HCT116 (cell line): Measurements from ENCODE around the gene CHCHD3. TPM values are rescaled to one million over a fixed set of nuclear protein-coding genes. Genes with fewer than 3 reads are reported as not detected.
A peak's percentile ranks its signal among the peaks of the same experiment; 100 is the strongest.
"Not testable (repeated sequence)": the region's sequence is repeated elsewhere in the genome, so short reads cannot be mapped to it uniquely, and the experiment has no call there.

Experiments used
- ATAC-seq: fragments of 200-7000 bp; cut with Tn5 transposase; 2 replicates; pipeline ENCODE4 v1.9.1; 2020; ENCODE audit warnings: mild to moderate bottlenecking, moderate library complexity
- BruUV-seq: library from RNA; stranded (reverse); fragments of 400-500 nt; replicated peaks from 2 replicates; lab custom pipeline; 2021; lab: Mats Ljungman, UMichigan
- CTCF ChIA-PET: fragments of 300-600 bp; sonication (Branson Sonifier 250); formaldehyde crosslinking; loops from one replicate; lab custom pipeline; 2021; ENCODE audit warnings: antibody characterized with exemption; lab: Charles Lee
- POLR2A ChIA-PET: fragments of 300-600, 350-600 bp; sonication (Branson Sonifier 250); formaldehyde crosslinking; loops from one replicate; lab custom pipeline; 2021; ENCODE audit warnings: antibody characterized with exemption; lab: Charles Lee
- RAD21 ChIA-PET, 2 experiments: fragments of 300-600 bp; sonication (Branson Sonifier 250); formaldehyde crosslinking; loops; one replicate each; lab custom pipeline; 2023; ENCODE audit warnings: low total read pairs in 2 of 2; ENCODE audit not compliant: uncharacterized antibody in 2 of 2, unreplicated experiment in 2 of 2, low non-redundant PET in 1 of 2; lab: Charles Lee
- DNase-seq: peaks from one replicate; pipeline ENCODE4 v3.0.0-alpha.2; 2010; ENCODE audit warnings: low read depth, low spot score
- H2AFZ ChIP-seq: fragments of 200-600 bp; shearing (Covaris generic), sonication (generic); 2 replicates; pipeline ENCODE4 v1.6.1; 2017; ENCODE audit warnings: low read depth, mixed run types, mixed read lengths, antibody characterized with exemption, low read length; ENCODE audit not compliant: poor library complexity, severe bottlenecking
- H3K27ac ChIP-seq: 2 replicates; pipeline ENCODE4 v1.5.1; 2012; ENCODE audit warnings: low read depth, low read length
- H3K27me3 ChIP-seq: fragments of 200-600 bp; sonication (generic); 2 replicates; pipeline ENCODE4 v1.6.1; 2016; ENCODE audit warnings: mixed run types, low read length, mixed read lengths; ENCODE audit not compliant: insufficient read depth
- H3K36me3 ChIP-seq, 2 experiments: fragments of 200-500 bp in 1 of 2; fragments of 200-600 bp in 1 of 2; sonication (Bioruptor generic) in 1 of 2; sonication (generic) in 1 of 2; 2 replicates each; pipeline versions ENCODE4 v1.5.1 to v1.6.1; 2014 to 2016; ENCODE audit warnings: low read length in 2 of 2, inconsistent platforms in 1 of 2, mixed read lengths in 1 of 2, mixed run types in 1 of 2; ENCODE audit not compliant: insufficient read depth in 2 of 2, control insufficient read depth in 1 of 2
- H3K4me1 ChIP-seq, 2 experiments: fragments of 200-600 bp in 1 of 2; sonication (generic) in 1 of 2; 2 replicates each; pipeline versions ENCODE4 v1.5.1 to v1.6.1; 2012 to 2017; ENCODE audit warnings: low read length in 2 of 2, inconsistent platforms in 1 of 2, mild to moderate bottlenecking in 1 of 2, mixed read lengths in 1 of 2, mixed run types in 1 of 2, moderate library complexity in 1 of 2; ENCODE audit not compliant: insufficient read depth in 2 of 2, control insufficient read depth in 1 of 2
- H3K4me2 ChIP-seq: fragments of 200-600 bp; sonication (generic); 2 replicates; pipeline ENCODE4 v1.6.1; 2017; ENCODE audit warnings: mixed run types, low read length, mixed read lengths
- H3K4me3 ChIP-seq, 2 experiments: fragments of 200-600 bp in 1 of 2; sonication (generic) in 1 of 2; replicated peaks in 1 of 2; 2 replicates each; pipeline ENCODE4 v1.5.1; 2011 to 2016; ENCODE audit warnings: low read length in 2 of 2, control low read depth in 1 of 2, low read depth in 1 of 2, mild to moderate bottlenecking in 1 of 2, mixed read lengths in 1 of 2, mixed run types in 1 of 2
- H3K79me2 ChIP-seq: fragments of 200-600 bp; sonication (generic); 2 replicates; pipeline ENCODE4 v1.6.1; 2017; ENCODE audit warnings: mild to moderate bottlenecking, mixed run types, low read length, moderate library complexity, mixed read lengths; ENCODE audit not compliant: insufficient read depth
- H3K9ac ChIP-seq: fragments of 200-600 bp; sonication (generic); 2 replicates; pipeline ENCODE4 v1.6.1; 2016; ENCODE audit warnings: low read length, mixed read lengths
- H3K9me2 ChIP-seq: fragments of 200-600 bp; sonication (generic), shearing (Covaris generic); 2 replicates; pipeline ENCODE4 v1.6.1; 2017; ENCODE audit warnings: mixed run types, mild to moderate bottlenecking, moderate library complexity; ENCODE audit not compliant: insufficient read depth
- H3K9me3 ChIP-seq, 2 experiments: fragments of 200-500 bp in 1 of 2; fragments of 200-600 bp in 1 of 2; sonication (Bioruptor generic) in 1 of 2; sonication (generic) in 1 of 2; 2 replicates each; pipeline ENCODE4 v1.6.1; 2014 to 2017; ENCODE audit warnings: low read length in 2 of 2, mixed read lengths in 2 of 2, inconsistent platforms in 1 of 2, low read depth in 1 of 2, mild to moderate bottlenecking in 1 of 2, mixed run types in 1 of 2, moderate library complexity in 1 of 2; ENCODE audit not compliant: control insufficient read depth in 1 of 2, insufficient read depth in 1 of 2
- H4K20me1 ChIP-seq: fragments of 200-600 bp; sonication (generic), shearing (Covaris generic); 2 replicates; pipeline ENCODE4 v1.6.1; 2017; ENCODE audit warnings: mixed run types, mild to moderate bottlenecking, moderate library complexity; ENCODE audit not compliant: insufficient read depth
- CTCF ChIP-seq, 3 experiments: fragments of 200-600 bp in 1 of 3; sonication (generic) in 1 of 3; IDR thresholded peaks in 2 of 3; conservative IDR thresholded peaks in 1 of 3; 2 replicates each; pipeline ENCODE4 v1.5.1; 2012 to 2017; ENCODE audit warnings: low read depth in 2 of 3, low read length in 2 of 3, antibody characterized with exemption in 1 of 3, borderline replicate concordance in 1 of 3, control low read depth in 1 of 3, mild to moderate bottlenecking in 1 of 3, mixed read lengths in 1 of 3, mixed run types in 1 of 3, moderate library complexity in 1 of 3; ENCODE audit not compliant: insufficient read depth in 1 of 3
- RAD21 ChIP-seq: IDR thresholded peaks from 2 replicates; pipeline ENCODE4 v1.6.1; 2012; ENCODE audit warnings: low read depth, mild to moderate bottlenecking
- ZFX ChIP-seq: fragments of 450-650 bp; IDR thresholded peaks from 2 replicates; pipeline ENCODE4 v1.6.1; 2017
- intact Hi-C: fragments of 100-400 bp; cut with micrococcal nuclease; formaldehyde crosslinking; loops from 2 replicates; pipeline ENCODE4 v1.10.0; 2022
- total RNA-seq: library from RNA; stranded (reverse); gene quantifications from one replicate; pipeline ENCODE4 v1.2.1, GENCODE V29; 2021; ENCODE audit not compliant: unreplicated experiment

The CHCHD3 gene
- total RNA-seq, 1 experiment from 2014 or later = 73.5 TPM

GRCh38 chr7:132899833-132900232 is 182.1 kb downstream of the CHCHD3 start:
- Histone ChIP-seq H3K79me2 (no peaks in the 10 kb centered on the region), H3K4me2 (no peak overlapping the region), H3K27ac (no peak overlapping the region), H3K9ac (no peak overlapping the region), H3K36me3 (no peaks in the 10 kb centered on the region), H3K4me3 (no peak overlapping the region), H3K9me2 (no peaks in the 10 kb centered on the region), H3K9me3 (no peaks in the 10 kb centered on the region), H3K27me3 (no peaks in the 10 kb centered on the region), H2AFZ (no peak overlapping the region), H3K4me1 (no peaks in the 10 kb centered on the region), H4K20me1 (no peaks in the 10 kb centered on the region)
- POLR2A ChIA-PET = no interaction called here
- TF ChIP-seq RAD21 (peak; percentile 52), CTCF (IDR thresholded peaks at IDR 0.05 in 2 of 3, conservative IDR thresholded peaks at IDR 0.05 in 1 of 3; ENCODE audit: borderline replicate concordance in 1 of 3, insufficient read depth in 1 of 3, low read depth in 2 of 3, low read length in 2 of 3) (peak in 2 of 3 experiments; percentile 16 to 24; a peak in 1 of 6 replicates), ZFX (no peak)
- intact Hi-C loops = no loop called here
- DNase-seq (no peak), ATAC-seq (peak; percentile 34; the same call in 1 of the 2 replicates)
- RAD21 ChIA-PET = no interaction called here
- no TSS peak for BruUV-seq
- CTCF ChIA-PET = no interaction called here

- DNase-seq, H3K4me3 ChIP-seq, H3K4me2 ChIP-seq, H3K27me3 ChIP-seq, H2AFZ ChIP-seq, intact Hi-C loops, CTCF ChIA-PET, POLR2A ChIA-PET, H3K27ac ChIP-seq, H4K20me1 ChIP-seq, H3K36me3 ChIP-seq, H3K9ac ChIP-seq, BruUV-seq, ATAC-seq, H3K4me1 ChIP-seq, H3K9me2 ChIP-seq, H3K9me3 ChIP-seq, RAD21 ChIA-PET, H3K79me2 ChIP-seq: not testable (repeated sequence)
Measured at GRCh38 chr7:132898641-132899175, 183.2 kb downstream of the CHCHD3 start.
